Adrenal gland (tissue), 12 donors: Measurements from ENCODE around the gene MFAP2. TPM values are rescaled to one million over a fixed set of nuclear protein-coding genes. Genes with fewer than 3 reads are reported as not detected.

Source experiments
- DNase-seq, 7 donors: peaks; one replicate each; pipeline ENCODE4 v3.0.0-alpha.2; 2019 to 2020
- H3K27ac ChIP-seq, 5 donors: fragments of 200-600 bp; sonication (generic) in 4 of 5; 1 replicate in 3 of 5; 2 replicates in 2 of 5; pipeline versions ENCODE4 v1.5.1 to v1.8.0; 2016 to 2020; ENCODE audit warnings: mild to moderate bottlenecking in 1 of 5
- H3K27me3 ChIP-seq: fragments of 200-600 bp; 2 replicates; pipeline ENCODE4 v1.8.0; 2021
- H3K36me3 ChIP-seq, 2 donors: fragments of 200-600 bp; replicated peaks in 1 of 2; 1 replicate in 1 of 2; 2 replicates in 1 of 2; pipeline versions ENCODE4 v1.5.1 to v1.8.0; 2018 to 2022
- H3K4me1 ChIP-seq, 2 donors: fragments of 200-600 bp; replicated peaks in 1 of 2; 1 replicate in 1 of 2; 2 replicates in 1 of 2; pipeline versions ENCODE4 v1.5.1 to v1.8.0; 2018 to 2021
- H3K4me3 ChIP-seq, 4 donors: fragments of 200-600 bp; sonication (generic) in 3 of 4; one replicate each; pipeline ENCODE4 v1.5.1; 2016 to 2018
- H3K9me3 ChIP-seq, 3 donors: fragments of 200-600 bp; sonication (generic) in 1 of 3; replicated peaks in 1 of 3; 1 replicate in 2 of 3; 2 replicates in 1 of 3; pipeline versions ENCODE4 v1.5.1 to v1.8.0; 2016 to 2021
- CTCF ChIP-seq, 6 experiments: fragments of 450-650 bp in 4 of 6; fragments of 200-600 bp in 2 of 6; sonication (generic) in 1 of 6; IDR thresholded peaks; 1 replicate in 5 of 6; 2 replicates in 1 of 6; pipeline versions ENCODE4 v1.5.1 to v1.8.0; 2016 to 2021; ENCODE audit warnings: antibody characterized with exemption in 6 of 6, mild to moderate bottlenecking in 2 of 6, moderate library complexity in 1 of 6
- POLR2A ChIP-seq, 2 donors: fragments of 450-650 bp; IDR thresholded peaks; one replicate each; pipeline ENCODE4 v1.6.1; 2017; ENCODE audit warnings: antibody characterized with exemption in 2 of 2, mild to moderate bottlenecking in 2 of 2, moderate library complexity in 1 of 2
- WGBS, 4 donors: extraction: QIAGEN DNeasy Blood & Tissue Kit in 2 of 4; methylation state at CpG; one replicate each; pipeline versions ENCODE4 v1.1.5 to v1.1.7; 2013 to 2017; 5-methylcytosine and 5-hydroxymethylcytosine counted together
- intact Hi-C, 2 donors: fragments of 100-400 bp; cut with DNase I; formaldehyde crosslinking; loops; one replicate each; pipeline versions ENCODE4 v1.14.1 to v1.15.0; 2022 to 2023
- polyA plus RNA-seq, 3 donors: library from polyadenylated mRNA; stranded (reverse); fragments of 200-250 nt in 2 of 3; fragments of 350-450 nt in 1 of 3; fragmentation: Illumina TruSeq in 1 of 3; extraction: RNeasy Lipid Tissue Mini Kit (QIAGEN cat#74804) in 1 of 3; gene quantifications; one replicate each; pipeline ENCODE4 v1.2.3, GENCODE V29; 2013 to 2014
- total RNA-seq, 9 donors: library from RNA; depleted of rRNA in 4 of 9; stranded (reverse); fragments of >200 nt in 4 of 9; fragments of 120-200 nt in 1 of 9; fragmentation: NEBNext Ultra II Directional in 1 of 9; extraction: Animal tissue kit (Norgen Biotek cat#: 25700) in 1 of 9; gene quantifications; one replicate each; pipeline versions ENCODE4 v1.1.0 to v1.2.4, GENCODE V29; 2013 to 2023
- donor health status: healthy with polysubstance abuse.
- donor health status: Bipolar disorder and iron deficiency.
- donor health status: DM: yes; HTN: yes; CAD: no.
- donor health status: DM: no; HTN: no; CAD: no.
- donor health status: DM: no; HTN: no; CAD: no.
- donor health status: DM: yes; HTN: yes; CAD: no.

Gene MFAP2
- total and polyA plus RNA-seq, 12 donors = 0.79 to 17.7 (median 4.5) TPM

DNA sequence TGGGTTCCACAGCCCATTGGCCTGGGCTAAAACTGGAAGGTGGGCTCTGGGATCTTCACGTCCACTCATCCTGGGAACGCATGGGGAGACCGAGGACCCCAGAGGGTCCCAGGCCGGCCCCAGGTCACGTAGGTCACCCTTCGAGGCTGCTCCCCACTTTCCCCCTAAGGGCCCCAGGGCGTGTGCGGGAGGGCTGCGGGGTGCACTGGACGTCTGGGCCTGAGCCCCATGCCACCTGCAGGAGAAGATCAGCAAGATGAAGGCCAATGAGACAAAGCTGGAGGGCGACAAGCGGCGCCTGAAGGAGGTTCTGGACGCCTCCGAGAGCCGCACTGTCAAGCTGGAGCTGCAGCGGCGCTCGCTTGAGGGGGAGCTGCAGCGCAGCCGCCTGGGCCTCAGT lies 12.5 kb downstream of the MFAP2 start:
- Histone ChIP-seq H3K4me3 (no peak overlapping the region), H3K27ac (no peak overlapping the region), H3K27me3 (no peaks in the 10 kb centered on the region), H3K4me1 (peaks cover 6 to 11% of the 10 kb centered on the region in 2 donors), H3K9me3 (no peaks in the 10 kb centered on the region), H3K36me3 (peaks cover 0 to 13% of the 10 kb centered on the region in 2 donors)
- intact Hi-C loops = loop anchor here in 1 of 2 donors (5.0 kb wide), 1 partner anchor 69 kb away; no protein-coding TSS in a partner anchor
- no peak for DNase-seq
- 95 to 98% (median 97%) methylated on average over 11 to 21 of the region's 21 CpGs for WGBS, 4 donors
- TF ChIP-seq POLR2A (IDR thresholded peaks at IDR 0.05) = no peak
- TF ChIP-seq CTCF (IDR thresholded peaks at IDR 0.05) = no peak

- TF ChIP-seq POLR2A (IDR thresholded peaks at IDR 0.05) (no peak), CTCF (IDR thresholded peaks at IDR 0.05) (no peak)
- Histone ChIP-seq H3K36me3 (peaks cover 0 to 13% of the 10 kb centered on the region in 2 donors), H3K27ac (peak overlapping the region in 1 of 5 donors; percentile 10), H3K9me3 (no peaks in the 10 kb centered on the region), H3K27me3 (no peaks in the 10 kb centered on the region), H3K4me3 (no peak overlapping the region), H3K4me1 (peaks cover 6 to 11% of the 10 kb centered on the region in 2 donors)
- peak; percentile 51 to 83 (median 75) for DNase-seq
- 18 to 38% (median 29%) methylated on average over 2 to 7 of the region's 7 CpGs for WGBS, 4 donors
- intact Hi-C loops = loop anchor here in 1 of 2 donors (5.0 kb wide), 1 partner anchor 70 kb away; no protein-coding TSS in a partner anchor
Observed at GRCh38 chr1:16967095-16967575, 13.3 kb downstream of the MFAP2 start.

GRCh38 chr1:16966282-16966681 lies 14.1 kb downstream of the MFAP2 start:
- Histone ChIP-seq H3K27ac (peak overlapping the region in 1 of 5 donors; percentile 10), H3K4me3 (no peak overlapping the region)
- intact Hi-C loops = loop anchor here in 1 of 2 donors (5.0 kb wide), 1 partner anchor 71 kb away; no protein-coding TSS in a partner anchor

More at GRCh38 chr1:16966282-16966681, 14.1 kb downstream of the MFAP2 start:
- no peak for TF ChIP-seq POLR2A (IDR thresholded peaks at IDR 0.05)
- TF ChIP-seq CTCF (IDR thresholded peaks at IDR 0.05) = no peak
- no peaks in the 10 kb centered on the region for H3K27me3 ChIP-seq
- peaks cover 0 to 13% of the 10 kb centered on the region in 2 donors for H3K36me3 ChIP-seq
- H3K9me3 ChIP-seq = no peaks in the 10 kb centered on the region
- DNase-seq = no peak
- 90 to 97% (median 95%) methylated on average over 15 to 22 of the region's 22 CpGs for WGBS, 4 donors
- peaks cover 6 to 14% of the 10 kb centered on the region in 2 donors for H3K4me1 ChIP-seq
